GM19324 (cell line): ENCODE results near the gene POLE.
"Not testable (repeated sequence)": the region's sequence is repeated elsewhere in the genome, so short reads cannot be mapped to it uniquely, and the experiment has no call there.

Experiments used
- ATAC-seq: cut with Tn5 transposase; IDR thresholded peaks from one replicate; pipeline ENCODE4 v1.9.1; 2021; ENCODE audit warnings: mild to moderate bottlenecking, moderate library complexity; ENCODE audit not compliant: unreplicated experiment, low FRiP score

POLE gene

DNA sequence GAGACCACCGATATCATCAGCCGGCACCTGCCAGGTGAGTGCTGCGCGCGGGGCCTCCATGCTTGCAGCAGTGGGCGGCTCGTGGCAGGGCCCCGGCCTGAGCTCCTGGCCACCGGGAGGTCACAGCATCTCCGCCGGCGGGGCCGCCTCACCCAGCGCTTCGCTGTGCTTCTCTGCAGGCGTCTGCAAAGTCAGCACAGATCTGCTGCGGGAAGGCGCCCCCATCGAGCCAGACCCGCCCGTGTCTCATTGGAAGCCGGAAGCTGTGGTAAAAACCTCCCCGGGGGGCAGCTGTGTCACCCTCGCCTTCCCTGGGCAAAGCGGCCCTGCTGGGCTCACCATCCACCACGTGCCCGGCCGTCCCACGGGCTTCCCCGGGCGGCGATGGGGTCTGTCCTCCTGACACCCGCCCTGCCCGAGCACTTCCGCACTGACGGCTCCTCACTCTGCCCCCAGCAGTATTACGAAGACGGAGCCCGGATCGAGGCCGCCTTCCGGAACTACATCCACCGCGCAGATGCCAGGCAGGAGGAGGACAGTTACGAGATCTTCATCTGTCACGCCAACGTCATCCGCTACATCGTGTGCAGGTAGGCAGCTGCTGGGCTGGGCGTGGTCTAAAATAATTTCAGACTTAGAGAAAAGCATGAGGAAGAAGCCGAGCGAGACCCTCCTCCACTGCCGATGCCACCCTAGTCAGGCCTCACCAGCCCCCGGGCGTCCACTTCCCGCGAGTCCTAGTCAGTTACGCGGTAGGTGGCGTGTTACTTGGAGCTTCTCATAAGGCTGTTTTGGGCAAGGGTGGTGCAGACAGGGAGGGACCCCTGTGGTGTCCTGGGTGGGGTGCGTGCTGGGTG, 30.6 kb upstream of the POLE start:
- no peak for ATAC-seq

DNA sequence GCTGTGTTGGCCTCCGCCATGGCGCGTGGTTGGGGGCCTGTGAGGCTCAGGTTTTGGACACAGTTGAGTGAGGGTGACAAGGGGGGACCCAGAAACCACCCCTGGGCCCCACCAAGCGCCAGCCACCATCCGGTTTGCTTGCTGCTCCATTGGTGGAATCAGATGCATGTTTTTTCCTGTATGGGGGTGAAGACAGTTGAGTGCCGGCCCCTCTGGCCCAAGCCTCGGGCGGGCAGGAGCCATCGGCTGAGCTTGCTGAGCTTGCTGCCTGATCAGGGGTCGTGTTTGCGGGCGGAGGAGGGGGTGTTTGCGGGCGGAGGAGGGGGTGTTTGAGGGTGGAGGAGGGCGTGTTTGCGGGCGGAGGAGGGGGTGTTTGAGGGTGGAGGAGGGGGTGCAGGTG, 29.9 kb upstream of the POLE start:
- no peak for ATAC-seq

DNA sequence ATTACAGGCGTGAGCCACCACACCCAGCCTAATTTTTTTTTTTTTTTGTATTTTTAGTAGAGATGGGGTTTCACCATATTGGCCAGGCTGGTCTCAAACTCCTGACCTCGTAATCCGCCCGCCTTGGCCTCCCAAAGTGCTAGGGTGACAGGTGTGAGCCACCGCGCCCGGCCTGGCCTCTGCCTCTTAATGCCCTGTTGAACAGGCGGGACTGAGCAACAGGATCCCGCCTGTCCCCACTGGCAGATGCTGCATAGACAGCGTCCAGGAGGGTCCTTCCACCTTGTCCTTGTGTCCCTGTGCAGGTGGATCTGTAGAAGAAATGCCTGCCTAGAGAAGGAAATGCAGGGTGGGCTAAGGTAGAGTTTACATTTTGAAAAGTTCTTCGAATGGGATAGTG, 29.2 kb upstream of the POLE start:
- no peak for ATAC-seq

DNA sequence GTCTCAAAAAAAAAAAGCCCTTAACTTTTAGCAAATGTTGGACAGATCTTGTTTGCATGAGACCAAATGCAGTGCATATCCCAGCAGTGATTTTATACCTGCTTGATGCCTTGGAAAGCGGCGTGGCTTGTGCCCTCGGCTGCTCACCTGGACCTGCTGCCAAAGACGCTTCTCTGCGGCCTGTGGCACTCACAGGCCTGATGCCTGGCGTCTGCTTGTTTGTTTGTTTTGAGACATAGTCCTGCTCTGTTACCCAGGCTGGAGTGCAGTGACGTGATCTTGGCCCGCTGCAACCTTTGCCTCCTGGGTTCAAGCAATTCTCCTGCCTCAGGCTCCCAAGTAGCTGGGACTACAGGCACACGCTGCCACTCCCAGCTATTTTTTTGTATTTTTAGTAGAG, 28.7 kb upstream of the POLE start:
- ATAC-seq: no peak

DNA sequence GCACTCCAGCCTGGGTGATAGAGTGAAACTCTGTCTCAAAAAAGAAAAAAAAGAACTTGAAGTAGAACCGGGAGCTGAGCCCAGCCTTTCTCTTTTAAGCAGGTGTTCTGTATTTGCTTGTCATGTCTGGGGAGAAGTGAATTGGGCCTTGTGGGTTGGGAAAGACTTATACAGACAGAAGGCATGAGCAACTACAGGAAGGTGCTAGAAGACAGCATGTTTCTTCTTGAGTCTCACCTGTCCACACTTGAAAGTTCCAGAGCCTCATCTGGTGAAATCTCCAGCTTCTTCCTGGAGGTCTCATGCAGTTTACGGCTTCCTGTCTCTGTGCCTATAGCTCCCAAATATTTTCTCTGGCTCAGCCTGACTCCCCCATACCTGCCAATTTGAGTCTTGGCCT, 26.0 kb upstream of the POLE start:
- no peak for ATAC-seq

DNA sequence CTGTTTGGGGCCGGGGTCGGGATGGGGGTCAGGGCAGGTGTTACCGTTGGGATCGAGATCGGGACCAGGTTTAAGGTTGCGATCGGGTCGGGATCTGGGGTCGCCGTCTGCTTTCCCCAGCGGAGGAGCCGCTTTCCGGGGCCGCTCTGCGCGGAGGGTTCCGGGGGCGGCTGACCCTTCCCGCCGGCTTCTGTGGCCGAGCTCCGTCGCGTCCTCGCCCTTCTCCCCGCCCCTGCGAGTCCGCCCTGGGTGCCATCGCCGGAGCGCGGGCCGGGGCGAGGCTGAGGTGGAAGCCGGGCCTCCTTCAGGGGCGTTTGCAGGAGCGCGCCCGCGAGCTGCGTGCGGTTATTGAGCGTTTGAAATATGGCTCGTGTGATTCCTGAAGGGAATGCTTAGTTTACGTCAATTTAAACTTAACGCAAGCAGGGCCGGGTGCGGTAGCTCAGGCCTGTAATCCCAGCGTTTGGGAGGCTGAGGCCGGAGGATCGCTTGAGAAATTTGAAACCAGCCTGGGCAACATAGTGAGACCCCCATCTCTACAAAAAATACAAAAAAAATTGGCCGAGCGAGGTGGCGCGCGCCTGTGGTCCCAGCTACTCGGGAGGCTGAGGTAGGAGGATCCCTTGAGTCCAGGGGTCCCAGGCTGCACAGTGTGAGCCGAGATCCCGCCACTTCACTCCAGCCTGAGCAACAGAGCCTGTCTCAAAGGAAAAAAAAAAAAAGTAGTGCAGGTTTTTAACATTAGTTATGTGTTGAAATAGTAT, 24.1 kb upstream of the POLE start:
- peak; percentile 12 for ATAC-seq

DNA sequence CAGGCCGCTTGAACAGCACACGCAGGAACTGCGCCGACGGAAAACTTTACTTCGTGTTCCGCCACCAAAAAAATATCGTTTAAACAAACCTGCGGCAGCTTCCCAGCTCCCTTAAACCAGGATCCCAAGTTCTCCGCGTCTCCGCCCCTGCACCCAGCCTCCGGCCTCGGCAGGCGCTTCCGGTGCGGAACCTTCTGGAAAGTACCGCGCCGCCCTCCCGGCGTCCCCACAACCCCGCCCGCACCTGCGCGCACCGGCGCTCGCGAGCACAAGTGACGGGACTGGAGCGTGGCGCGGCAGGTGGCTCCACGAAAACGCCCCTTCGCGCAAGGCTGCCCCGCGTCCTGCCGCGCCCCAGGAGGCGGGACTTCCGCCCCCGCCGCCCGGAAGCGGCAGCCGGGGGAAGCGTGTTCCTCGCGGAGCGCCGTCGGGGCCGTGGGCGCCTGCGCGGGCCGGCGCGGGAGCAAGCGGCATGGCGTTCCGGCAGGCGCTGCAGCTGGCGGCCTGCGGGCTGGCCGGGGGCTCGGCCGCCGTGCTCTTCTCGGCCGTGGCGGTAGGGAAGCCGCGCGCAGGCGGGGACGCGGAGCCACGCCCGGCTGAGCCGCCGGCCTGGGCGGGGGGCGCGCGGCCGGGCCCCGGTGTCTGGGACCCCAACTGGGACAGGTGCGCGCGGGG, 23.4 kb upstream of the POLE start, which contains the start of gene PGAM5:
TSS of gene PGAM5 (plus strand) at position 438 of the 675 bp plus-strand sequence. CDS start at position 473, 35 bp downstream.
- ATAC-seq: peak; percentile 96

DNA sequence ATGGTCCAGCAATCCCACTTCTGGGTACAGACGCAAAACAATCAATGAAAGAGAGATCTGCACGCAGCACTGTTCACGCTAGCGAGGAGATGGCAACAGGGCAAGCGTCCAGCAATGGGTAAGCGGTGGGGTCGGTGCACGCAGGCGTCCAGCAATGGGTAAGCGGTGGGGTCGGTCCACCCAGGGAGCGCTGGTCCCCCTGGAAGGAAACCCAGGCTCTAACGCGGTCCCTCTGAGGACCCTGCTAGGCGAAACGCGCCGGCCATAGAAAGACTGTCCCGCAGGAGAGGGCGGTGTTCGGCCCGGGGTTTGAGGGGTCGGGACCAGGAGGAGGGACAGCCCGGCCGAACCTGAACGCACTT, 22.9 kb upstream of the POLE start:
- ATAC-seq: peak; percentile 25

DNA sequence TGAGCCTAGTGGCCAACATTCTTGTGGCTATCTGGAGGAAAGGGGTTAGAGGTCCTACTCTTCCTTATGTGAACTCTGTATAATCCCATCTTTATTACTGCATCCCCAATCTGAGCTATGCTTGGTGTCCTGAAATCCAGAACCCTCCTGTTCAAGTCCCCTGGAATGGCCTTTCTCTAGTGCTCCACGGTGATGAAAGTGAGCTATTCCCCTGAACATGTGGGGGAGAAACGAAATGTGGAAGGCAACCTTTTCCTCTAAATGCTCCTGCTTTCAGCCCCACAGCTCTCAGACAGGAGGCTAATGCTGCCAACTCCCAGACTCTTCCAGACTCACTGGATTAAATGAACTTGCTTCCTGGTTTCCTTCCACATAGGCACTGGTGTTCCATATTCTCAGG, 21.0 kb upstream of the POLE start:
- ATAC-seq: no peak

DNA sequence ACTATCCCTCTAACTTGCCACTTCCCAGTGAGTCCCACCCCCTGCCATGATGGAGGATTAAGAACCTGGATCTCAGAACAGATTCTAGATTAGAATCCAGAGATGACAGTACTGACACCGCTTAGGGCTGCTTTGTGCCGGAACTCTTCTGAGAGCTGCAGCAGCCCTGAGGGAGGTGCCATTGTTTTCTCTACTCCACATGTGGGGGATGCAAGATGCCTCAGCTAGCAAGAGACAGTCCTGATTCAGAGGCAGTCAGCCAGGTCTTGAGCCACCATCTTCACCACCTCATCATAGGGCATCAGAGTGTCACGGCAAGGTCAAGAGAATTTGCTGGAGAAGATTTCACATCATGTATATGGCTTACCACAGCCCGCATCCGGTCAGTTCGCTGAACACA, 20.1 kb upstream of the POLE start:
- ATAC-seq: no peak

DNA sequence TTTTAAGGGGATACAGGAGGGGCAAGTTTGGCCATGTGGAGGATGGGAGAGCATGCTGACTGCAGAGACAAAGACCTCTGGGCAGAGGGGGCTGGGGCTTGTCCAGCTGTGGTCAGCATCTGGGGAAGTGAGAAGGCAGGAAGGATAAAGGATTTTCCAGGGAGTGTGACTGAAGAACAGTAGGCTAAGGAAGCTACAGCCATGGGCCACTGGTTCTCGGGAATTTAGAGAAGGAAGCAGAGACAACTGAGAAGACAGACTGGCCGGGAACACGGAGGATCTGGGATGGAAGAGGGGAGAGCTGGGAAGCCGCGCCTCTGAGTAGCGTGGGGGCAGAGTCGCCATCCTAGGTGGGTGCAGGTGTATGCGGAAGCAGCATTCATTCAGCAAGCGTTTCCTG, 16.5 kb upstream of the POLE start:
- ATAC-seq: no peak

DNA sequence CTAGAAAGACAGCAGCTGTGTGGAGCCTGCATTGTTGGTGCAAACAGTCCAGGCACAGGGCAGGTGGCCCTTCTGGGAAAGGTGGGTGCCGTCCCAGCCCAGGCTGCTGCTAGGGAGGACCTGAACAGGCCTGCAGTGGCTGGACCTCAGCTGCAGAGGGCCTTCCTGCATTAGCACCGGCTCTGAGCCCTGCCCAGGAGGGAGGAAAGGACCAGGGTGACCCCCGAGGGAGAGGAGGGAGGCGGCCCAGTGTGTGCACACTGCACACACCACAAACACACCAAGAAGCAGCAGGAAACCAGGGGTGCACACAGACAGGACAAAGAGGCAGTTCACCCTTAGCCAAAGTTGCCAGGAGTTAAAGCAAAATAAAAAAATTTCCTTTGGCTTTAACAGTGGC, 15.5 kb upstream of the POLE start:
- no peak for ATAC-seq

DNA sequence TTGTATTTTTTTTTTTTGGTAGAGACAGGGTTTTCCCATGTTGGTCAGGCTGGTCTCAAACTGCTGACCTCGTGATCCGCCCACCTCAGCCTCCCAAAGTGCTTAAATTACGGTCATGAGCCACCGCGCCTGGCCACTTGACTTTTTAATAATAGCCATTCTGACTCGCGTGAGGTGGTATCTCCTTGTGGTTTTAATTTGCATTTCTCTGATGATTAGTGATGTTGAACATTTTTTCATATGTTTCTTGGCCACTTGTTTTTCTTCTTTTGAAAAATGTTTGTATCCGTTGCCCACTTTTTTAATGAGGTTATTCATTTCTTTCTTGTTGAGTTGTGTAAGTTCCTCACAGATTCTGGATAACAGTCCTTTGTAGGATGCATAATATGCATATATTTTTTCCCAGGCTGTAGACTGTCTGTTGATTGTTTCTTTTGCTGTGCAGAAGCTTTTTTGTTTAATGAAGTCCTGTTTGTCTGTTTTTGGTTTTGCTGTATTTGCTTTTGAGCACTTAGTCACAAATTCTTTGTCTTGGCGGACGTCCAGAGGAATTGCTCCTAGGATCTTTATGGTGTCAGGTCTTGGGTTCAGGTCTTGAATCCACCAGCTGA, 13.2 kb upstream of the POLE start:
- no peak for ATAC-seq

DNA sequence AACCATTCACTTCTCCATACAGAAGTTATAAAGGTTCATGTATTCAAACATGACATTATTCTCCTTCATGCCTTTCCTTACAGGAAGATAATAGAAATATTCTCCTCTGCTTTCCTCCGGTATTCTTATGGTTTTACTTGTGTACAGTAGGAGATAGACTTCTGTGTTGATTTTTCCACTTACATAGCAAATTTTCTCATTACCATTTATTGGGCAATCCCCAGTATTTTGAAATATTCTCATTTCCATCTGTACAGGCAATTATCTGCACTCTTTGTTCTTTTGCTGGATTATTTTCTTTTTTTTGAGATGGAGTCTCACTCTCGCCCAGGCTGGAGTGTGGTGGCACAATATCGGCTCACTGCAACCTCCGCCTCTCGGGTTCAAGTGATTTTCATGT, 11.2 kb upstream of the POLE start:
- no peak for ATAC-seq

DNA sequence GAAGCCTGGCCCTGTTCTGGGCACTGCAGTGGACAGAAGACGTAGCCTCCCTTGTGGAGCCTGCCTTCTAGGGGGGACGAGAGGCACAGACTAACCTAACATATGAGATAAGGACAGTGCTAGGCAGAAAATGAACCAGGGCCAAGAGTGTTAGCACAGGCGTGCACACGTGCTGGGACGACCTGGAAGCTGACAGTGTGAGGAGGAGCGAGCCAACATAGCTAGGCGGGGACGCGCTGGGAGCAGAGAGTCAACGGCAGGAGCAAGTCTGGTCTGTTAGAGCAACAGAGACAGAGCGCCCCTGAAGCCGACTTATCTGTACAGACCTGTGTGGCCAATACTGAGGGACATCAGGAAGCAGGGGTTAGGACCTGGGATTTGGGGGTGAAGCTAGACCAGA, 8.3 kb upstream of the POLE start:
- no peak for ATAC-seq

DNA sequence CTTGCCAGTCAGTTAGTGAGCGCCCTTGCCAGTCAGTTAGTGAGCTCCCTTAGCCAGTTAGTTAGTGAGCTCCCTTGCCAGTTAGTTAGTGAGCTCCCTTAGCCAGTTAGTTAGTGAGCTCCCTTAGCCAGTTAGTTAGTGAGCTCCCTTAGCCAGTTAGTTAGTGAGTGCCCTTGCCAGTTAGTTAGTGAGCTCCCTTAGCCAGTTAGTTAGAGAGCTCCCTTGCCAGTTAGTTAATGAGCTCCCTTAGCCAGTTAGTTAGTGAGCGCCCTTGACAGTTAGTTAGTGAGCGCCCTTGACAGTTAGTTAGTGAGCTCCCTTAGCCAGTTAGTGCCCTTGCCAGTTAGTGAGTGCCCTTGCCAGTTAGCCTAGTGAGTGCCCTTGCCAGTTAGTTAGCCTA, 7.7 kb upstream of the POLE start:
- not testable (repeated sequence) for ATAC-seq

DNA sequence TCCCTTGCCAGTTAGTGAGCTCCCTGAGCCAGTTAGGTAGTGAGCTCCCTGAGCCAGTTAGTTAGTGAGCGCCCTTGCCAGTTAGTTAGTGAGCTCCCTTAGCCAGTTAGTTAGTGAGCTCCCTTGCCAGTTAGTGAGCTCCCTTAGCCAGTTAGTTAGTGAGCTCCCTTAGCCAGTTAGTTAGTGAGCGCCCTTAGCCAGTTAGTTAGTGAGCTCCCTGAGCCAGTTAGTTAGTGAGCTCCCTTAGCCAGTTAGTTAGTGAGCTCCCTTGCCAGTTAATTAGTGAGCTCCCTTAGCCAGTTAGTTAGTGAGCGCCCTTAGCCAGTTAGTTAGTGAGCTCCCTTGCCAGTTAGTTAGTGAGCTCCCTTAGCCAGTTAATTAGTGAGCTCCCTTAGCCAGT, 4.9 kb upstream of the POLE start:
- ATAC-seq: not testable (repeated sequence)

DNA sequence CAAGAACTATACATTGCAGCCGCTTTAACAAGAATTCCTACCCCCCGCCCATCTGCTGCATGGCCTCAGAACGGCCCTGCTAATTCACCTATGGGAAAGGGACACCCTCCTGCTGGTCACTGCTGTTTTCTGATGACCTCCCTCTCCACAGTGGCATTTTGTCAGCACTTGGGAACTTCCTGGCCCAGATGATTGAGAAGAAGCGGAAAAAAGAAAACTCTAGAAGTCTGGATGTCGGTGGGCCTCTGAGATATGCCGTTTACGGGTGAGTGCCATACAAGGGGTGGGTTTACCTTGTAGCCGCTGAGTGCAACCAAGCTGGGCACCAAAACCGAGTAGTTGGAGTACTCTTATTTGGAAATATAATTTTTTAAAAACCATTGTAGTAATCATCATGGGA, 3.0 kb upstream of the POLE start:
- ATAC-seq: no peak

DNA sequence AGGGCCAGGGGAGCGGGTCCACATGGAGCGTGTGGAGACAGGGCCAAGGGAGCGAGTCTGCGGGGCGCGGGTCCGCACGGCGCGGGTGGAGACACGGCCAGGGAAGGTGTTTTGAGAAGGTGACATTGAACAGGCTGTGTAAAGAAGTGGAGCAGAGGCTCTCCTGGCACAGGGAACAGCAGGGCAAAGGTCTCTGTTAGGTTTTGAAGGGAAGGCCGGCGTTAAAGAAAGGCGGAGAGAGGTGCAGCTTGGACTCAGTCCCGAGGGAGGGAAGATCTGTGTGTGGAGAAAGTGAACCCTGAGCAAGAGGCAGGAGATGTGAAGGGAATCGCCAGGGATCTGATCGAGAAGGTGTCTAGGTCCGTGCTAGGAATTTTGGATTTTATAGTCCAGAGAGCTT, 2.1 kb upstream of the POLE start:
- ATAC-seq: no peak

DNA sequence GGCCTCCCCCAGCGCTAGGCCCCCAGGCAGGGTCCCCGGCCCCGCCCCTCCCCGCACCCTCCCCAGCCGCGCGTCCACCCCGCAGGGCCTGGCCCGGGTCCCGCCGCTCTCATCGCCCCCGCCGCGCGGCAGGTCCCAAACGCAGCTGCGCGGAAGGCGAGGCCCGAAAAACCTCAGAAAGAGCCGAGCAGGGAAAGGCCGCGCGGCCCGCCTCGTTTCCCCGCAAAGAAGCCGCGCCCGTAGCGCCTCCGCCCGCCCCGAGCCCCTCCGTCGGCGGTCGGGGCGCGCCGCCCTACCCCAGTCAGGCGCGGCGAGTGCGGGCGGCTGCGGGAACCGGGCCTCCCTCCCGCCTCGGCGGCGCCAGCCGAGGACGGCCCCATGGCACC, 324 bp downstream of the POLE start:
- peak; percentile 19 for ATAC-seq

DNA sequence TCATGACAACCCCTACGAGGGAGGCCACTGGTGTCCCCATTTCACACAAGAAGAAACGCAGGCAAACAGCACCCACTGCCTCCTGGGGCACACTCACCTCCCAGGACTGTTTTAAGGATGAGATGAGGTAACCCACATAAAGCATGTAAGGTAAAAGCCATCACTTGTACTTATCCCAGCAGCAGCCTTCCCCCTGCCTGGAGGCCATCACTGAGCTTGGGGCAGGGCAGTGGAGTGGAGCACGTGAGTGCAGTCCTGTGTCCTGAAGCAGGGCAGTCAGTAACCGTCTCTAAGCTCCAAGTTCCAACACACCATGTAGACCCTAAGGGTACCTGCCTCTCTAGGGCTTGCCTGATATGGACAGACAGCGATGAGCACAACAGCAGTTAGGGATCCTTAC, 1.7 kb downstream of the POLE start:
- ATAC-seq: no peak
